HCT116 (cell line): ENCODE data around the gene SWT1.

ENCODE experiments used
- CTCF ChIP-seq, 3 experiments: fragments of 200-600 bp in 1 of 3; sonication (generic) in 1 of 3; IDR thresholded peaks in 2 of 3; conservative IDR thresholded peaks in 1 of 3; 2 replicates each; pipeline ENCODE4 v1.5.1; 2012 to 2017; ENCODE audit warnings: low read depth in 2 of 3, low read length in 2 of 3, antibody characterized with exemption in 1 of 3, borderline replicate concordance in 1 of 3, control low read depth in 1 of 3, mild to moderate bottlenecking in 1 of 3, mixed read lengths in 1 of 3, mixed run types in 1 of 3, moderate library complexity in 1 of 3; ENCODE audit not compliant: insufficient read depth in 1 of 3
- EZH2 ChIP-seq: fragments of 200-600 bp; sonication (generic); IDR thresholded peaks from 2 replicates; pipeline ENCODE4 v1.6.1; 2017; ENCODE audit warnings: antibody characterized with exemption, mixed run types
- POLR2A ChIP-seq: IDR thresholded peaks from 2 replicates; pipeline ENCODE4 v1.7.0; 2011; ENCODE audit warnings: borderline replicate concordance; ENCODE audit not compliant: insufficient read depth, insufficient read length; ENCODE audit errors: extremely low read depth
- POLR2AphosphoS5 ChIP-seq: IDR thresholded peaks from 2 replicates; pipeline ENCODE4 v1.6.1; 2011; ENCODE audit warnings: mild to moderate bottlenecking, low read depth, low read length, moderate library complexity

- TF ChIP-seq CTCF (IDR thresholded peaks at IDR 0.05 in 2 of 3, conservative IDR thresholded peaks at IDR 0.05 in 1 of 3; ENCODE audit: borderline replicate concordance in 1 of 3, insufficient read depth in 1 of 3, low read depth in 2 of 3, low read length in 2 of 3), result no peak
- TF ChIP-seq POLR2A, result no peak
- no peak for TF ChIP-seq POLR2AphosphoS5
- TF ChIP-seq EZH2, result no peak
These were observed 155.6 kb downstream of the SWT1 start for GRCh38 chr1:185312361-185313138.
